DLD1 (cell line): ENCODE data around the gene ABITRAM.
"Not testable (repeated sequence)": the region's sequence is repeated elsewhere in the genome, so short reads cannot be mapped to it uniquely, and the experiment has no call there.

Experiments
- in situ Hi-C: cut with HindIII; loops from 2 replicates; pipeline ENCODE4 v1.10.0; 2017; ENCODE audit warnings: low sequenced_read_pairs

ABITRAM gene

DNA sequence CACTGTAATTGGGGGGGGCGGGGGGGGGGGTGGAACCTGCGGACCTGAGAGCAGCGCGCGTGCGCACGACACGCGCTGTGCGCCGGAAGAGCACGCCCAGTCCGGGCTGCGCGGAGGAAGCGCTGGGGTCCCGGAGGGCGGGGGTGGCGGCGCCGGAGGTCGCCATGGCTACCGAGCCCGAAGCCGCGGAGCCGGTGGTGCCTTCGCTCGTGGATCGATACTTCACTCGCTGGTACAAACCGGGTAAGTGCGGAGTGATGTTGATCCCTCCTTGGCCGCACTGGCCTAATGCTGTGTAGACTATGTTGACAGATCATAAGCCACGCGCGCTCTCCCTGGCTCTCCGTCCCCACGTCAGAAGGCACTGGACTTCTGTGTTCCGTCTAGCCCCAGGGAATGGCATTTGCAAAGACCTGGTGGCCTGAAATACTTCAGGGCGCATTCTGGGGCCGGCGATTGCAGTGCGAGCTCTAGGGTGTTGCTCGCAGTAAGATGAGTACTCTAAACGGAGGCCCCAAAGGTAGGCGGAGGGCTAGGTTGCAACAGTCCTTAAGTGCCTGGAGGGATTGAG is at the start of gene ABITRAM:
ABITRAM (plus strand) TSS at position 78 of the 571 bp plus-strand sequence; CDS start at position 165, 87 bp downstream.
- in situ Hi-C loops: no loop called here

GRCh38 chr9:108884701-108885100 is 49.5 kb upstream of the ABITRAM start:
- in situ Hi-C loops: no loop called here

GRCh38 chr9:108885643-108886348 is 48.4 kb upstream of the ABITRAM start:
- in situ Hi-C loops: no loop called here

DNA sequence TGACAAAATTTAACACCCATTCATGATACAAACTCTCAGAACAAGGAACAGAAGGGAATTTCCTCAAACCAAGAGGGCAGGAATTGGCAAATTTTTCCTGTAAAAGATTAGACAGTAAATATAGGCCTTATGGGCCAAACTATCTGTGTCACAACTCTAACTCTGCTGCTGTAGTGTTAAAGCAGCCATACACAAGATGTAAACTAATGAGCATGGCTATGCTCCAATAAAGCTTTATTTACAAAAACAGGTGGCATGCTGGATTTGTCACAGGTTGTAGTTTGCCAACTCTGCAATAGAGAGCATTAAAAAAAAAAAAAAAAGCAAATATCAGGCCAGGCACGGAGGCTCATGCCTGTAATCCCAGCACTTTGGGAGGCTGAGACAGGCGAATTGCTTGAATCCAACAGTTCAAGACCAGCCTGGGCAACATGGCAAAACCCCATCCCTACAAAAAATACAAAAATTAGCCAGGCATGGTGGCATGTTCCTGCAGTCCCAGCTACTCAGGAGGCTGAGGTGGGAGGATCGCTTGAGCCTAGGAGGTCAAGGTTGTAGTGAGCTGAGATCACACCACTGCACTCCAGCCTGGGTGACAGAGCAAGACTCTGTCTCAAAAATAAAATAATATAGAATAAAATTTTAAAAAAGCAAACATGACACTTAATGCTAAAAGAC is 47.5 kb upstream of the ABITRAM start:
- in situ Hi-C loops: not testable (repeated sequence)

DNA sequence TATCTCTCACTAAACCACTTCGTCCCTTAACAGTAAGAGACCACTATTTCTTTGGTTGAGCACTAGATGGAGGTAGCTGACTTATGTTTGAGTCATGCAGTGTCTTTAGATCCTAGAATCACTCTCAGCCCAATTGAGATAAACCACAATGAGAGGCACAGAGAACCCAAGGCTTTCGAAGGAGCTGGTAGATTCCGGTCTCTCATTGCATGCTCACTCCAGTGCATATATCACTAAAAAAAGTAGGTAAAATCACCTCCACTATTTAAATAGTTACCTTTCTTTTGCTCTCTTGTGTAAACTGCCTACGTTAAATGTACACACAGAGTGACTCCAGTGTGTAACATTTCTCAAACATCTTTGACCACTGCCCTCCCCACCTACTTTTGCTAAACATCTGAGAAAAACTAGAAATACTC is 44.5 kb upstream of the ABITRAM start:
- in situ Hi-C loops: no loop called here

DNA sequence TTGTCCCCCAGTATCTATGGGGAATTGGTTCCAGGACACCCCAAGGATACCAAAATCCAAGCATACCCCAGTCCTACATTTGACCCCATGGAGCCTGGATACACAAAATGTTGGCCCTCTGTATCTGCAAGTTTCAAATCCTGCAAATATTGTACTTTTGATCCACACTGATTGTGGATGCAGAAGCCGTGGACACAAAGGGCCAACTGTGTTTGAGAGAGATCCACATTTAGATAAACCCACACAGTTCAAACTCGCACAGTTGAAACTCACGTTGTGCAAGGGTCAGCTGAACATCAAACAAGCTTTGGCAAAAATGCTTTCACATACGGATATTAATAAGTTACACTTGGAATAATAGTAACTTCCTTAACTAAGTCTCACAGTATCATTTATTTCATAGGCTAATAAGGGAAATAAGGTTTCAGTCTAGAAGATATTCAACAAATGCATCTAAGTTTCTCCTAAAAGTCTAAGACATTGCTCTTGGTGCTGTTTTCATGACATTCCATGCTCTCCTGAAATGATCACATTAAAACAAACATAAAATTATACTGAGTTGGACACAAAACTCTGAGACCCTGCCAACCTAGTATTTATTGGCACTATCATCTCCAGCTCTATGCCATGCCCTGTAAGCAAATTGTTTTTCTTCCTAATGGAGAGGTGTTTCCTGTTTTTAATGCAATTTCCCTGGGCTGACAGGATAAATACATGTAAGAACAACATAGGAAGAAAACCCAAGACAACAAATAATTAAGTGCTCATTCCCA is 39.8 kb upstream of the ABITRAM start:
- in situ Hi-C loops: no loop called here

DNA sequence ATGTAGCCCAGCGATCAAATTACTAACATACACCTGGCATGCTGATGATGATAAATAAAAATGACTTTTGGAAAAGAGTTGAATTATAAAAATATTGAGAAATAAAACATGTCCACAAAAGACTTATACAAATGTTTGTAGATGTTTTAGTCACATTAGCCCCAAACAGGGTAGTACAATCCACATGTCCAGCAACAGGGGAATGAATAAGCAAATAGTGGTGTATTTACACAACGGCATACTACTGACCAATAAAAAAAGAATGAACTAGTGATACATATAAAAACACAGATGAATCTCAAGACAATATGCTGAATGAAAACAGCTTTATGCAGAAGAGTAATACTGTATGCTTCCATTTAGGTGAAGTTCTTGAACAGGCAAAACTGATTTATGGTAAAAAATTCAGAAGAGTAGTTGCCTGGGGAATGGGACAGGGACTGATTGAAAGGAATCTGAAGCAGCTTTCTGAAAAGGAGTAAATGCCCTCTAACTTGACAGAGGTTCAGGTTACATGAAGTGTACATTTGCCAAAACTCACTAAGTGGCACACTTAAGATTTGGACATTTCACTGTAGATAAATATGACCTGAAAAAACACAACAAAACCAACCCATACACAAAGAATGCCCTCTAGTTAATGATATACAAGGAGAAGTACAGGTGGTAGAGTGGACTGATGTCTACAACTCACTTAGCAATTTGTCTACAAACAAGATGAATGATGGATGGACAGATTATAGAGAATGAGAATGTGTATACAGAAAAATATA is 36.7 kb upstream of the ABITRAM start:
- in situ Hi-C loops: no loop called here

GRCh38 chr9:108899023-108899695 is 35.0 kb upstream of the ABITRAM start:
- in situ Hi-C loops: not testable (repeated sequence)

- in situ Hi-C loops: no loop called here
Observed at GRCh38 chr9:108900176-108900575, 34.0 kb upstream of the ABITRAM start.

DNA sequence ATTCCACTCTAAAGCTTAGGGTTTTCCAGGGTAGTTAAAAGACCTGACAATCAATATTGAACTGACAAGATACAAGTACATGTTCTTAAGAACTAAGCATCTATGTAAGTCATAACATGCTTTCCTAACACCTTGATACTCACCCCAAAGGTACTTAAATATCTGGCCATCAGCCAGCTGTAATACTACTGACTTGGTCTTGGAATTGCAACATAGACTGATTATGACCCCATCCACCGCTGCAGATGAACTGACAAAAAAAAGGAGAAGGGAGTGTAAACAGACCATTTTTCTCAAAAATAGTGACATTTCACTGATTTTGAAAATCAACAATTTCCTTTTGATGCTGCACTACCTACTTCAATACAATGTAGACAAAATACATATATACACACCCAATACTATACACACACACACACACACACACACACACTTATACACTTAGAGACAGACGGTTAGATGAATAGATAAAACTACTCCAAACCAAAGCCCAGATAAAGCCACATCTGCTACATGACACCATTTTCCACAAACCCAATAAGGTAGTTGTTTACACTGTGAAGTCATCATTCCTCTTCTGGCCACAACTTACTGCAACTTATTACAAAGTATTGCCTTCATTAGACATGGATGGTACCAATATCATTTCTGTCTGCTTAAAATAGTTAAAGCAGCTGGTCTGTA is 30.6 kb upstream of the ABITRAM start:
- in situ Hi-C loops: no loop called here

DNA sequence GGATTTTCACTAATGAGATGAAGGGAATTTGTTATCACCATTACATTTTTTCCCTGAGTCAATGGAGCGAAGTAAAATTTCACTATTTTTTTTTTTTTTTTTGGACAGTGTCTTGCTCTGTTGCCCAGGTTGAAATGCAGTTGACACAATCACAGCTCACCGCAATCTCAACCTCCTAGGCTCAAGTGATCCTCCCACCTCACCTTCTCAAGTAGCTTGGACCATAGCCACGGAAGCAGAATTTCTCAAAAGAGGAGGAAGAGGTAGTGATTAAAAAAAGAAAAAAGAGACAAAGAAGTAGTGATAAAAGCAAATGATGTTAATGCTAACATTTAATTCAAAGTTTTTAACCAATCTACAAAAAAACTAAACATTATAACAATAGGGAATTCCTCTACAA is 30.0 kb upstream of the ABITRAM start:
- in situ Hi-C loops: no loop called here

DNA sequence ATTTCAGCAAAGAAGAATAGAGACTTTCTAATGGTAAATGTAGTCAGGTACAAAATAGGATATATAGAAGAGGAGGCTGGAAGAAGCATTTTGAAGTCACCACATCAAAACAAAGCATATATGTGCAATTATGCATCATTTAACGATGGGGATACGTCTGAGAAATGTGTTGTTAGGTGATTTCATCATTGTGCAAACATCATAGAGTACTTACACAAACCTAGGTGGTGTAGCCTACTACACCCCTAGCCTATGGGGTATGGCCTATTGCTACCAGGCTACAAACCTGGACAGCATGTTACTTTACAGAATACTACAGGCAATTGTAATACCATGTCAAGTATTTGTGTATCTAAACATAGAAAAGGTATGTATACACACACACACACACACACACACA is 28.7 kb upstream of the ABITRAM start:
- in situ Hi-C loops: no loop called here

DNA sequence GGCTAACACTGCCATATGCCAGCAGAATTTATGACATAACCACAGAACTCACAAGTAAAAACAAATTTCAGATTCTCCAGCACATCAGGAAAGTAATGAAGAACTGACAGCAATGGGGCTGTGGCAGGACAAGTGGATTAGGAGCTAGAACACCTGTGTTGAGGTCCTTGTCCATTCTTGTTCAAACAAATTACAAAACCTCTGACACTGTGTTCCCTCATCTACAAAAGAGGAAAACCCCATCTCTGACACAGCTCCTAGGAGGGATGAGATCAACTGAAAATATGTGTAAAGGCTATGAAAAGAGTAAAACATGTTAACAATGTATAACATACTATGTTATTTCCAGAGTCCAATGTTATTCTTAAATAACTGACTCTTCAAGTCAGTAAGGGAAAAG is 23.8 kb upstream of the ABITRAM start:
- in situ Hi-C loops: no loop called here

- in situ Hi-C loops: no loop called here
Observed at GRCh38 chr9:108910914-108911313, 23.3 kb upstream of the ABITRAM start.

DNA sequence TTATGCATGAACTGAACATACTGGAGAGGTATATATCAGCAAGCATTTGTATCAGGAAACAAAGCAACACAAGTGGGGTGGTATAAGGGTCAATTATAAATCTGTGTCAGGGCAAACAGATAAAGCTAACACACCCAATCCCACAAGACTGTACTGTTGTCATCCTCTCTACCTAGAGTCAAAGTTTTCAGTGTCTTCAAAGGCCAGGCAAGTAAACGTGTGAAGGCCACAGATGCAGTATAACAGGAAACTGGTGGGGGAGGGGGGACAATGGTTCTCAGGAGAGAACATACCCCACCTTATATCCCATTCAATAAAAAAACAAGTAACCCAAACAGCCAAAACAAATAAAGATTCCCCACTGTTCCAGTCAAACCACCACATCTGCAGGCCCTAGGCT is 22.4 kb upstream of the ABITRAM start:
- in situ Hi-C loops: no loop called here

- in situ Hi-C loops: no loop called here
Observed at GRCh38 chr9:108913391-108913790, 20.8 kb upstream of the ABITRAM start.

DNA sequence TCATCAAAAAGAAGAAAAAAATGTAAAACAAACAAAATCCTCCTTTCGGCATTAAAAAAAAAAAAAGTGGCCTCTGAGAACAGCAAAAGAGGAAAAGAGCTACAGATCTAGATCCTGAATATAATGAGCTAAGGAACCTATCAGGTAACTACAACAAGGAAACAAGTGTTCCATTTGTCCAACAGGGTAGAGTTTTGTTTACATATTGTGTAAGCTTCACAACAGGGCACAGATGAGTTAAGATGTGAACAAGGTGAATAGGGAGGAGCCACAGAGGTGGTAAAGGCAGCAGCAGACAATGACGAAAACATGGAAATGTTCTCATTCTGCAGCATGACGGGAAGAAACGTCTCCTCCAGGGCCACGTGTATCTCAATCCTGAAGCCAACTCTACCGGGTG is 14.7 kb upstream of the ABITRAM start:
- in situ Hi-C loops: no loop called here

- in situ Hi-C loops: not testable (repeated sequence)
Observed at GRCh38 chr9:108920401-108920800, 13.8 kb upstream of the ABITRAM start.

GRCh38 chr9:108921200-108921599 is 13.0 kb upstream of the ABITRAM start:
- in situ Hi-C loops: no loop called here

- in situ Hi-C loops: no loop called here
Observed at GRCh38 chr9:108924466-108924865, 9.7 kb upstream of the ABITRAM start.
